Measurements from ENCODE around the gene ALDH1L1.

ALDH1L1 gene

GRCh38 chr3:126081618-126082361 is 98.6 kb downstream of the ALDH1L1 start:
- 0 out of 2 replicates have a peak, but pooled peaks cover 2% of the 10 kb centered on the region for H3K9me3 ChIP-seq
- DNase-seq = peak; percentile 59
- no peaks in the 10 kb centered on the region for H3K27me3 ChIP-seq
- TF ChIP-seq CTCF (IDR thresholded peaks at IDR 0.05; ENCODE audit: low read depth, low read length) = peak; percentile 48
- H3K4me1 ChIP-seq = no peaks in the 10 kb centered on the region
- H3K36me3 ChIP-seq = no peaks in the 10 kb centered on the region
- no peak overlapping the region for H3K4me3 ChIP-seq (ENCODE audit: low read depth, low read length)

- no peaks in the 10 kb centered on the region for H3K4me1 ChIP-seq
- no peak for DNase-seq
- H3K9me3 ChIP-seq = 0 out of 2 replicates have a peak, but pooled peaks cover 2% of the 10 kb centered on the region
- H3K4me3 ChIP-seq (ENCODE audit: low read depth, low read length) = no peak overlapping the region
- H3K36me3 ChIP-seq = no peaks in the 10 kb centered on the region
- no peaks in the 10 kb centered on the region for H3K27me3 ChIP-seq
- TF ChIP-seq CTCF (IDR thresholded peaks at IDR 0.05; ENCODE audit: low read depth, low read length) = no peak
These were observed 99.4 kb downstream of the ALDH1L1 start for GRCh38 chr3:126080970-126081369.

- H3K4me1 ChIP-seq = no peaks in the 10 kb centered on the region
- no peaks in the 10 kb centered on the region for H3K36me3 ChIP-seq
- 0 out of 2 replicates have a peak, but pooled peaks cover 2% of the 10 kb centered on the region for H3K9me3 ChIP-seq
- H3K4me3 ChIP-seq (ENCODE audit: low read depth, low read length) = no peak overlapping the region
- no peak for DNase-seq
- TF ChIP-seq CTCF (IDR thresholded peaks at IDR 0.05; ENCODE audit: low read depth, low read length) = no peak
- H3K27me3 ChIP-seq = no peaks in the 10 kb centered on the region
These were observed 101.5 kb downstream of the ALDH1L1 start for GRCh38 chr3:126078866-126079265.

- H3K4me3 ChIP-seq (ENCODE audit: low read depth, low read length) = no peak overlapping the region
- no peaks in the 10 kb centered on the region for H3K36me3 ChIP-seq
- no peaks in the 10 kb centered on the region for H3K4me1 ChIP-seq
- 0 out of 2 replicates have a peak, but pooled peaks cover 2% of the 10 kb centered on the region for H3K9me3 ChIP-seq
- TF ChIP-seq CTCF (IDR thresholded peaks at IDR 0.05; ENCODE audit: low read depth, low read length) = no peak
- DNase-seq = no peak
- no peaks in the 10 kb centered on the region for H3K27me3 ChIP-seq
These were observed 102.6 kb downstream of the ALDH1L1 start for GRCh38 chr3:126077754-126078153.

GRCh38 chr3:126076140-126076539 is 104.2 kb downstream of the ALDH1L1 start:
- H3K4me1 ChIP-seq = no peaks in the 10 kb centered on the region
- TF ChIP-seq CTCF (IDR thresholded peaks at IDR 0.05; ENCODE audit: low read depth, low read length) = no peak
- no peak overlapping the region for H3K4me3 ChIP-seq (ENCODE audit: low read depth, low read length)
- H3K9me3 ChIP-seq = 0 out of 2 replicates have a peak, but pooled peaks cover 2% of the 10 kb centered on the region
- no peaks in the 10 kb centered on the region for H3K36me3 ChIP-seq
- no peak for DNase-seq
- H3K27me3 ChIP-seq = no peaks in the 10 kb centered on the region

GRCh38 chr3:126070146-126070545 is 110.2 kb downstream of the ALDH1L1 start:
- TF ChIP-seq CTCF (IDR thresholded peaks at IDR 0.05; ENCODE audit: low read depth, low read length) = no peak
- no peaks in the 10 kb centered on the region; the same call in 1 of the 2 replicates for H3K36me3 ChIP-seq
- no peak for DNase-seq

More at GRCh38 chr3:126070146-126070545, 110.2 kb downstream of the ALDH1L1 start:
- Histone ChIP-seq H3K9me3 (no peaks in the 10 kb centered on the region), H3K4me3 (ENCODE audit: low read depth, low read length) (no peak overlapping the region), H3K27me3 (no peaks in the 10 kb centered on the region), H3K4me1 (no peaks in the 10 kb centered on the region; the same call in 1 of the 2 replicates)

Data from BE2C (cell line).